ENCODE measurements around the gene CADPS.

Gene CADPS

DNA sequence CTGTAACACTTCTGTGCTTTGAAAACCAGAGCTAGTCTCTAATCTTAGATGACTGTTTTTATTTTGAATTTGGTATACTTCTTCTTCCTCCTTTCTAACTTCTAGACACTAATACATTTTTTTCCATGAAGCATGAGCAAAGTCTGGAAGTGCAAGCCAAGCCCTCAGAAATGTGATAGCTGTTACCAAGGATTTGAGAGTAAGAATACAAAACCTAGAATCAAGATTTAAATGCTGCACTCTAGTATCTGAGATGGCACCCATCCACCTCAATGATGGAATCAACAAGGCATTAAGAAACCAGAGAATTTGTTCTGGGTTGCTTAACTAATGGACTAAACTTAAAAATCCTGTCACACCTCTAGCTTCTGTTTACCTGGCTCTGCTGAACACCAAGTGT is 511.0 kb downstream of the CADPS start:
- ChIA-PET POLR2A (ENCODE audit: low non-redundant PET) (no interaction called here), CTCF (no interaction called here)
- TF ChIP-seq, protein P1, sequence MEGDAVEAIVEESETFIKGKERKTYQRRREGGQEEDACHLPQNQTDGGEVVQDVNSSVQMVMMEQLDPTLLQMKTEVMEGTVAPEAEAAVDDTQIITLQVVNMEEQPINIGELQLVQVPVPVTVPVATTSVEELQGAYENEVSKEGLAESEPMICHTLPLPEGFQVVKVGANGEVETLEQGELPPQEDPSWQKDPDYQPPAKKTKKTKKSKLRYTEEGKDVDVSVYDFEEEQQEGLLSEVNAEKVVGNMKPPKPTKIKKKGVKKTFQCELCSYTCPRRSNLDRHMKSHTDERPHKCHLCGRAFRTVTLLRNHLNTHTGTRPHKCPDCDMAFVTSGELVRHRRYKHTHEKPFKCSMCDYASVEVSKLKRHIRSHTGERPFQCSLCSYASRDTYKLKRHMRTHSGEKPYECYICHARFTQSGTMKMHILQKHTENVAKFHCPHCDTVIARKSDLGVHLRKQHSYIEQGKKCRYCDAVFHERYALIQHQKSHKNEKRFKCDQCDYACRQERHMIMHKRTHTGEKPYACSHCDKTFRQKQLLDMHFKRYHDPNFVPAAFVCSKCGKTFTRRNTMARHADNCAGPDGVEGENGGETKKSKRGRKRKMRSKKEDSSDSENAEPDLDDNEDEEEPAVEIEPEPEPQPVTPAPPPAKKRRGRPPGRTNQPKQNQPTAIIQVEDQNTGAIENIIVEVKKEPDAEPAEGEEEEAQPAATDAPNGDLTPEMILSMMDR (conservative IDR thresholded peaks at IDR 0.05; ENCODE audit: low read depth) = no peak
- H3K27ac ChIP-seq = no peak overlapping the region
- DNase-seq (ENCODE audit: low spot score) = no peak

DNA sequence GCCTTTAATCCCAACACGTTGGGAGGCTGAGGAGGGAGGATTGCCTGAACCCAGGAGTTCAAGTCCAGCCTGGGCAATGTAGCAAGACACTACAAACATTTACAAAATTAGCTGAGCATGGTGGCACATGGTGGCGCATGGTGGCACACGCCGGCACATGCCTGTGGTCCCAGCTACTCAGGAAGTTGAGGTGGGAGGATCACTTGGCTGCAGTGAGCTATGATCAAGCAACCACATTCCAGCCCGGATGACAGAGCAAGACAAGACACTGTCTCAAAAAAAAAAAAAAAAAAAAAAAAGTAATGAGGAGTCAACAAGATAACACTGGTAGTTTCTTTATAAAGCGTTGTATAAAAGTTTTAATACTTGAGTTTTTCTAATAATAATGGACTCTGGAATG is 511.9 kb downstream of the CADPS start:
- TF ChIP-seq, protein P1 (conservative IDR thresholded peaks at IDR 0.05; ENCODE audit: low read depth) = no peak
- CTCF ChIA-PET = no interaction called here
- POLR2A ChIA-PET (ENCODE audit: low non-redundant PET) = no interaction called here

DNA sequence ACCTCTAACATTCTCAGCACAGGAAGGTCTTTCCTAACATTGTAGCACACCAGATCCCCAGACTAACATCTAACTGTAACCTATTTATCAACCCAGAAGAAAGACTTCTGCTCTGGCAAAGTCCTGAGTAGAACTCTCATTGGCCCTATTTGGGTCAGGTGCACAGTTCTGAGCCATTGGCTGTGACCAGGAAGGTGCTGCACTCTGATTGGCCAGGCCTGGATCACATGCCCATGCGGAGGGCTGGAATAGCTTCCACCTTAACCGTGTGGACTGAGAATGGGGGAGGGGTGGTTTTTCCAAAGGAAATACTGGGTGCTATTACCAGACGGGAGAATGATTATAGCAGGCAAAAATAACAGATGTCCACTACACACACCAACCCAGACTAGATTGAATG is 513.4 kb downstream of the CADPS start:
- H3K27ac ChIP-seq = no peak overlapping the region
- TF ChIP-seq, protein P1 (conservative IDR thresholded peaks at IDR 0.05; ENCODE audit: low read depth) = no peak
- POLR2A ChIA-PET (ENCODE audit: low non-redundant PET) = no interaction called here
- DNase-seq (ENCODE audit: low spot score) = no peak
- CTCF ChIA-PET = no interaction called here

More for the DNA sequence above, 511.9 kb downstream of the CADPS start:
- no peak overlapping the region for H3K27ac ChIP-seq
- DNase-seq (ENCODE audit: low spot score) = no peak

DNA sequence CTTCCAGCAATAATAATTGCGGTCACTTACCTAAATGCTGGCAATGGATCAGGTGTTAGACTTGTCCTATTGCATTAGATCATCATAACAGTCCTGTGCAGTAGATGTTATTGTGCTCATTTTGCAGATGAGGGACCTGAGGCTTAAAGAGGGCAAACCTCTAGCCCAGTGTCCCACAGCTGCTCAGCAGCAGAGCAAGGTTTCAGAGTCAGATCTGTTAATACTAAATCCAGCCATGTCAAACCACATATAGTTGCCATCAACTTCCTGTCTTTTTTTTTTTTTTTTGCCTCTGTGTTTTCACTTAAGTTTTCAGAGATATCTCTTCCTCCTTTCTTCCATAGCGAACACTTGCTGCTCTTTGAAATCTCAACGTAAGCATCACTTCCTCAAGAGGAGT is 514.0 kb downstream of the CADPS start:
- CTCF ChIA-PET = no interaction called here
- TF ChIP-seq, protein P1 (conservative IDR thresholded peaks at IDR 0.05; ENCODE audit: low read depth) = no peak
- POLR2A ChIA-PET (ENCODE audit: low non-redundant PET) = no interaction called here
- H3K27ac ChIP-seq = no peak overlapping the region
- no peak for DNase-seq (ENCODE audit: low spot score)

DNA sequence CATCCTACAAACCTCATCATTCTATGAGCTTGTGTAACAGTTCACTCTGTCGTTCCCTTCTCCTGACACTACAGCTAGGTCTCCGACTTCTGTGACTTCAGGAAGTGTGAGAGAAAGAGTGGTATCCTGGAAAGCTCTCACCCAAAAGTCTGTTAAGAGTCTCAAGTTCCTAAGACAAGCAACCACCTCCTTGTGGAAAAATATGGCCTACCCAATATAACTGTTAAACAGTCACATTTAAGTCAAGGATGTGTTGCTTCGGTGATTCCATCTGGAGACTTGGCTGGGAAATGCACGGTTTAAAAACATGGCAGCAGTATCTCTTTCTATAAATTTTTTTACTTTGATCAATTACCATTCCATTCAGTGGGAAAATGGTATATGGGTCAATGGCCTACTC is 515.7 kb downstream of the CADPS start:
- DNase-seq (ENCODE audit: low spot score) = no peak
- POLR2A ChIA-PET (ENCODE audit: low non-redundant PET) = no interaction called here
- CTCF ChIA-PET = interaction anchor here (0.5 to 0.6 kb wide), 2 partner anchors 143 to 869 kb away, joined by 3 to 4 read pairs; no protein-coding TSS in a partner anchor
- TF ChIP-seq, protein P1 (conservative IDR thresholded peaks at IDR 0.05; ENCODE audit: low read depth) = no peak
- no peak overlapping the region for H3K27ac ChIP-seq

DNA sequence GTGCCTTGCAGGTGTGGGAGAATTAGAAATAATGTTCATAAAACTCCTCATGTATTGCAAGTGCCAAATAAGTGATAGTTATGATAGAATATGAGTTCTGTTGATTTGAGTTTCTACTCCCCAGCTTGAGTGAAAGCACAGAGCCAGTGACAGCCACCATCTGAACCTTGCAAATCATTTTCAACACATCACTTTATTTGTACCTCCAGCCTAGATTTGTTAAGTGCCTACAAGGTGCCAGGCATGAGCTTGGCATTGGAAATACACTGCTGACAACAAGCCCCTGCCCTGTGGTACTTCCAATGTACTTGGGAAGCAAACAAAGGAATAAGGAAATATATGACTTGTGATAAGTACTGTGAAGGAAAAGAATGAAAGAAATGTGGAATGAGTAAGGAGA is 518.9 kb downstream of the CADPS start:
- CTCF ChIA-PET = no interaction called here

More for the DNA sequence above, 518.9 kb downstream of the CADPS start:
- no peak overlapping the region for H3K27ac ChIP-seq
- DNase-seq (ENCODE audit: low spot score) = no peak
- POLR2A ChIA-PET (ENCODE audit: low non-redundant PET) = no interaction called here
- TF ChIP-seq, protein P1 (conservative IDR thresholded peaks at IDR 0.05; ENCODE audit: low read depth) = no peak
